K562 (cell line): Measurements from ENCODE around the gene IL17REL. TPM values are rescaled to one million over a fixed set of nuclear protein-coding genes. Genes with fewer than 3 reads are reported as not detected.

ENCODE experiments used
- CBX8 ChIP-seq: fragments of 200-600 bp; sonication (generic); IDR thresholded peaks from 2 replicates; pipeline ENCODE4 v1.6.1; 2012; ENCODE audit warnings: borderline replicate concordance, mixed run types, low read depth, mild to moderate bottlenecking, moderate library complexity, mixed read lengths, low read length, control low read depth, inconsistent platforms; ENCODE audit not compliant: poor library complexity, severe bottlenecking; ENCODE audit errors: extremely low read depth
- EGR1 ChIP-seq: fragments of 450-650 bp; conservative IDR thresholded peaks from 2 replicates; pipeline ENCODE4 v1.6.1; 2017; ENCODE audit warnings: mild to moderate bottlenecking
- KAT7 ChIP-seq: sonication (generic); formaldehyde crosslinking; IDR thresholded peaks from 2 replicates; pipeline ENCODE4 v1.8.0; 2022; ENCODE audit warnings: missing genetic modification reagents, mild to moderate bottlenecking, borderline replicate concordance
- MLLT1 ChIP-seq, 2 experiments: fragments of 450-650 bp; IDR thresholded peaks; 2 replicates each; pipeline ENCODE4 v1.6.1; 2016
- MXD1 ChIP-seq: fragments of 250-450 bp; sonication (Bioruptor Pico); IDR thresholded peaks from 2 replicates; pipeline ENCODE4 v1.8.0; 2021; ENCODE audit warnings: borderline replicate concordance, mild to moderate bottlenecking, moderate library complexity; ENCODE audit not compliant: poor library complexity, severe bottlenecking
- NCOR1 ChIP-seq: fragments of 450-650 bp; IDR thresholded peaks from 2 replicates; pipeline ENCODE4 v1.6.1; 2016; ENCODE audit warnings: mild to moderate bottlenecking, moderate library complexity
- USF1 ChIP-seq: sonication (generic); formaldehyde crosslinking; IDR thresholded peaks from 2 replicates; pipeline ENCODE4 v1.9.0; 2022; ENCODE audit warnings: mild to moderate bottlenecking, missing genetic modification reagents
- ZBTB33 ChIP-seq: sonication (generic); formaldehyde crosslinking; IDR thresholded peaks from 2 replicates; pipeline ENCODE4 v1.8.1; 2023; ENCODE audit warnings: mild to moderate bottlenecking, missing genetic modification reagents
- ZKSCAN3 ChIP-seq: fragments of 250-450 bp; sonication (Bioruptor Pico); IDR thresholded peaks from 2 replicates; pipeline ENCODE4 v1.4.0; 2020
- ZNF740 ChIP-seq, 3 experiments: fragments of 200-800 bp in 1 of 3; sonication (Bioruptor generic) in 1 of 3; sonication (generic) in 1 of 3; formaldehyde crosslinking in 1 of 3; IDR thresholded peaks; 2 replicates each; pipeline versions ENCODE4 v1.6.1 to v1.8.0; 2016 to 2022; ENCODE audit warnings: mild to moderate bottlenecking in 2 of 3, missing compliant biosample characterization in 2 of 3, missing genetic modification characterization in 2 of 3, missing genetic modification reagents in 1 of 3
- polyA plus RNA-seq, 8 experiments: library from polyadenylated mRNA; depleted of rRNA in 4 of 8; stranded (reverse) in 5 of 8; unstranded in 3 of 8; fragments of >200 nt; fragmentation: Nextera tagmentation in 2 of 8; fragmentation: Illumina TruSeq in 1 of 8; extraction: Ambion mirVana in 2 of 8; extraction: Trizol in 1 of 8; gene quantifications; 2 replicates each; pipeline versions ENCODE4 v1.2.1 to v1.2.3, GENCODE V29; 2011 to 2014; ENCODE audit warnings: inconsistent platforms in 1 of 8, missing spikeins in 1 of 8
- total RNA-seq, 7 experiments: library from RNA; depleted of rRNA in 6 of 7; stranded (reverse); fragments of >200 nt in 6 of 7; fragmentation: Illumina TruSeq in 2 of 7; extraction: Trizol in 2 of 7; gene quantifications; 2 replicates each; pipeline versions ENCODE4 v1.2.1 to v1.2.3, GENCODE V29; 2011 to 2021; ENCODE audit warnings: low replicate concordance in 1 of 7

Gene IL17REL
- total and polyA plus RNA-seq, 9 of the 15 experiments (the other 6 are each of a cell fraction or from before 2014, with no cell fraction given) = 0.05 to 0.42 (median 0.11) TPM; not detected in 4

- TF ChIP-seq NCOR1 = peak; percentile 5; the same call in 1 of the 2 replicates
- TF ChIP-seq ZNF740 (CRISPR knock-in tag; IDR thresholded peaks at IDR 0.05) = no peak
- TF ChIP-seq ZNF740 (tag; IDR thresholded peaks at IDR 0.05) = no peak
- peak; percentile 79 for TF ChIP-seq ZBTB33 (CRISPR knock-in tag)
- TF ChIP-seq MLLT1 (IDR thresholded peaks at IDR 0.05) = peak in 1 of 2 experiments; percentile 25; a peak in 1 of 4 replicates
- no peak for TF ChIP-seq KAT7 (CRISPR knock-in tag)
- TF ChIP-seq EGR1 = peak; percentile 7; the same call in 1 of the 2 replicates
- TF ChIP-seq MXD1 (CRISPR knock-in tag) = no peak
- TF ChIP-seq USF1 (CRISPR knock-in tag) = no peak
- TF ChIP-seq CBX8 = no peak
- no peak for TF ChIP-seq ZKSCAN3 (CRISPR knock-in tag)
Measured at GRCh38 chr22:49972163-49973017, 40.2 kb downstream of the IL17REL start (continued).
